K562 (cell line): ENCODE measurements around the gene MYO3B. TPM values are rescaled to one million over a fixed set of nuclear protein-coding genes. Genes with fewer than 3 reads are reported as not detected.

Source experiments
- ATAC-seq: fragments of 200-7000 bp; cut with Tn5 transposase; 3 replicates; pipeline ENCODE4 v1.9.1; 2020; ENCODE audit warnings: moderate library complexity
- BruUV-seq: library from RNA; stranded (reverse); fragments of 400-500 nt; replicated peaks from 2 replicates; lab custom pipeline; 2021; lab: Mats Ljungman, UMichigan
- CTCF ChIA-PET: fragments of 300-600 bp; formaldehyde crosslinking; extraction: SDS; loops from one replicate; lab custom pipeline; 2021; ENCODE audit warnings: low intra/inter-chr PET ratio; lab: Yijun Ruan, JAX
- POLR2A ChIA-PET: fragments of 300-600, 350-650 bp; sonication (Branson Sonifier 250); formaldehyde crosslinking; extraction: SDS; loops from one replicate; lab custom pipeline; 2021; ENCODE audit warnings: antibody characterized with exemption, inconsistent platforms; lab: Yijun Ruan, JAX
- DNase-seq, 4 experiments: peaks; one replicate each; pipeline versions ENCODE4 v3.0.0 to v3.0.0-alpha.2; 2011 to 2018; ENCODE audit warnings: low spot score in 3 of 4, mixed read lengths in 3 of 4; ENCODE audit errors: extremely low read depth in 1 of 4
- FAIRE-seq: peaks from 2 replicates; lab custom pipeline; 2011; peaks lifted over from hg19 to GRCh38; lab: Jason Lieb, UNC
- H2AFZ ChIP-seq: 2 replicates; pipeline ENCODE4 v1.6.0; 2011; ENCODE audit warnings: low read depth, low read length, control low read depth, inconsistent platforms
- H3K27ac ChIP-seq: fragments of 200-600 bp; 3 replicates; pipeline ENCODE4 v1.8.0; 2011; ENCODE audit warnings: low read depth, mild to moderate bottlenecking, control low read depth, inconsistent platforms, low read length, moderate library complexity, mixed read lengths; ENCODE audit errors: extremely low read depth
- H3K27me3 ChIP-seq, 2 experiments: fragments of 300-600 bp in 1 of 2; 2 replicates in 1 of 2; 3 replicates in 1 of 2; pipeline versions ENCODE4 v1.6.0 to v1.8.0; 2011; ENCODE audit warnings: inconsistent platforms in 2 of 2, low read length in 2 of 2, mild to moderate bottlenecking in 1 of 2, mixed read lengths in 1 of 2, moderate library complexity in 1 of 2; ENCODE audit not compliant: control insufficient read depth in 2 of 2, insufficient read depth in 2 of 2
- H3K36me3 ChIP-seq: fragments of 300-600 bp; 3 replicates; pipeline ENCODE4 v1.8.0; 2011; ENCODE audit warnings: mild to moderate bottlenecking, low read length, inconsistent platforms; ENCODE audit not compliant: control insufficient read depth, insufficient read depth
- H3K4me1 ChIP-seq, 2 experiments: fragments of 200-600 bp in 1 of 2; replicated peaks in 1 of 2; 2 replicates in 1 of 2; 3 replicates in 1 of 2; pipeline versions ENCODE4 v1.5.1 to v1.8.0; 2011; ENCODE audit warnings: inconsistent platforms in 2 of 2, low read length in 2 of 2, mild to moderate bottlenecking in 1 of 2, mixed read lengths in 1 of 2, moderate library complexity in 1 of 2; ENCODE audit not compliant: control insufficient read depth in 2 of 2, insufficient read depth in 2 of 2
- H3K4me2 ChIP-seq: 2 replicates; pipeline ENCODE4 v1.6.1; 2011; ENCODE audit warnings: low read length, control low read depth, inconsistent platforms, mixed read lengths; ENCODE audit not compliant: insufficient read depth
- H3K4me3 ChIP-seq: fragments of 200-600 bp; sonication (generic), shearing (Covaris generic); 2 replicates; pipeline ENCODE4 v1.5.1; 2016; ENCODE audit warnings: control low read depth, inconsistent platforms
- H3K79me2 ChIP-seq: fragments of 200-600 bp; 3 replicates; pipeline ENCODE4 v1.8.0; 2011; ENCODE audit warnings: low read length, inconsistent platforms; ENCODE audit not compliant: control insufficient read depth, insufficient read depth
- H3K9ac ChIP-seq, 2 experiments: 2 replicates each; pipeline versions ENCODE4 v1.6.0 to v1.6.1; 2011; ENCODE audit warnings: low read depth in 2 of 2, low read length in 2 of 2, control low read depth in 1 of 2, inconsistent platforms in 1 of 2, mild to moderate bottlenecking in 1 of 2, mixed read lengths in 1 of 2; ENCODE audit not compliant: insufficient read depth in 1 of 2
- H3K9me1 ChIP-seq: one replicate; pipeline ENCODE4 v1.6.0; 2011; ENCODE audit warnings: inconsistent platforms, mild to moderate bottlenecking, low read length, moderate library complexity; ENCODE audit not compliant: control insufficient read depth, insufficient read depth
- H3K9me3 ChIP-seq: replicated peaks from 2 replicates; pipeline ENCODE4 v1.5.1; 2011; ENCODE audit warnings: low read depth, low read length, inconsistent platforms; ENCODE audit not compliant: control insufficient read depth, insufficient read depth
- H4K20me1 ChIP-seq: replicated peaks from 2 replicates; pipeline ENCODE4 v1.6.1; 2011; ENCODE audit warnings: low read length, inconsistent platforms, mixed read lengths; ENCODE audit not compliant: control insufficient read depth, insufficient read depth
- CTBP1 ChIP-seq: fragments of 450-650 bp; IDR thresholded peaks from 2 replicates; pipeline ENCODE4 v1.6.1; 2016; ENCODE audit warnings: borderline replicate concordance
- EHMT2 ChIP-seq: fragments of 450-650 bp; IDR thresholded peaks from 2 replicates; pipeline ENCODE4 v1.6.1; 2018; ENCODE audit warnings: antibody characterized with exemption
- MED1 ChIP-seq: sonication (generic); formaldehyde crosslinking; IDR thresholded peaks from 2 replicates; pipeline ENCODE4 v1.8.1; 2023; ENCODE audit warnings: missing genetic modification reagents, borderline replicate concordance
- NRF1 ChIP-seq, 2 experiments: fragments of 450-650 bp; IDR thresholded peaks in 1 of 2; conservative IDR thresholded peaks in 1 of 2; 2 replicates each; pipeline ENCODE4 v1.6.1; 2014; ENCODE audit warnings: mild to moderate bottlenecking in 2 of 2
- PPARD ChIP-seq: fragments of 250-450 bp; sonication (Bioruptor Pico); IDR thresholded peaks from 2 replicates; pipeline ENCODE4 v1.8.0; 2022; ENCODE audit warnings: inconsistent platforms, mild to moderate bottlenecking, moderate library complexity
- PRMT5 ChIP-seq: sonication (generic); formaldehyde crosslinking; IDR thresholded peaks from 2 replicates; pipeline ENCODE4 v1.5.0; 2020; ENCODE audit warnings: missing genetic modification reagents
- SIX5 ChIP-seq, 2 experiments: IDR thresholded peaks; 2 replicates each; pipeline ENCODE4 v1.6.1; 2011; ENCODE audit warnings: low read length in 2 of 2, borderline replicate concordance in 1 of 2, low read depth in 1 of 2, mild to moderate bottlenecking in 1 of 2, moderate library complexity in 1 of 2; ENCODE audit not compliant: insufficient read depth in 1 of 2
- SMARCA4 ChIP-seq: fragments of 450-650 bp; IDR thresholded peaks from 2 replicates; pipeline ENCODE4 v1.6.1; 2016
- SPI1 ChIP-seq: IDR thresholded peaks from 2 replicates; pipeline ENCODE4 v1.6.1; 2011; ENCODE audit warnings: low read depth, low read length, control low read depth, borderline replicate concordance
- ZC3H4 ChIP-seq: sonication (generic); formaldehyde crosslinking; IDR thresholded peaks from 2 replicates; pipeline ENCODE4 v1.9.0; 2021; ENCODE audit warnings: missing genetic modification reagents, borderline replicate concordance
- ZNF197 ChIP-seq: fragments of 200-800 bp; sonication (Bioruptor generic); IDR thresholded peaks from 2 replicates; pipeline ENCODE4 v1.6.1; 2016; ENCODE audit warnings: low read depth, missing genetic modification characterization, missing compliant biosample characterization
- ZNF384 ChIP-seq: IDR thresholded peaks from 2 replicates; pipeline ENCODE4 v1.6.1; 2012; ENCODE audit warnings: low read depth, low read length, improper control_type of control experiment
- ZNF561 ChIP-seq: fragments of 450-650 bp; formaldehyde crosslinking; conservative IDR thresholded peaks from 2 replicates; pipeline ENCODE4 v1.4.0; 2020; ENCODE audit warnings: mild to moderate bottlenecking, moderate library complexity
- WGBS: fragments of 100-300 bp; shearing (Covaris generic); methylation state at CpG from one replicate; pipeline ENCODE4 v1.1.6; 2016; ENCODE audit warnings: low coverage, mixed read lengths; ENCODE audit not compliant: insufficient coverage; ENCODE audit errors: missing lambda C conversion rate; 5-methylcytosine and 5-hydroxymethylcytosine counted together
- in situ Hi-C: fragments of 300-500 bp; cut with MboI; formaldehyde crosslinking; loops from 4 replicates; pipeline ENCODE4 v1.15.0; 2018; ENCODE audit warnings: inconsistent platforms, mixed read lengths
- intact Hi-C: fragments of 100-400 bp; cut with micrococcal nuclease; formaldehyde crosslinking; loops from 2 replicates; pipeline ENCODE4 v1.14.2; 2022
- polyA plus RNA-seq, 8 experiments: library from polyadenylated mRNA; depleted of rRNA in 4 of 8; stranded (reverse) in 5 of 8; unstranded in 3 of 8; fragments of >200 nt; fragmentation: Nextera tagmentation in 2 of 8; fragmentation: Illumina TruSeq in 1 of 8; extraction: Ambion mirVana in 2 of 8; extraction: Trizol in 1 of 8; gene quantifications; 2 replicates each; pipeline versions ENCODE4 v1.2.1 to v1.2.3, GENCODE V29; 2011 to 2014; ENCODE audit warnings: inconsistent platforms in 1 of 8, missing spikeins in 1 of 8
- total RNA-seq, 7 experiments: library from RNA; depleted of rRNA in 6 of 7; stranded (reverse); fragments of >200 nt in 6 of 7; fragmentation: Illumina TruSeq in 2 of 7; extraction: Trizol in 2 of 7; gene quantifications; 2 replicates each; pipeline versions ENCODE4 v1.2.1 to v1.2.3, GENCODE V29; 2011 to 2021; ENCODE audit warnings: low replicate concordance in 1 of 7
- TF ChIP-seq, protein P1 (sequence below), 2 experiments: fragments of 450-650 bp; conservative IDR thresholded peaks; 2 replicates each; pipeline ENCODE4 v1.6.1; 2017; ENCODE audit warnings: mild to moderate bottlenecking in 2 of 2, moderate library complexity in 2 of 2
- TF ChIP-seq, protein P2 (sequence below): IDR thresholded peaks from 2 replicates; pipeline ENCODE4 v1.6.1; 2012; ENCODE audit warnings: low read depth, low read length, improper control_type of control experiment, borderline replicate concordance
- TF ChIP-seq, protein P3 (sequence below): fragments of 450-650 bp; formaldehyde crosslinking; IDR thresholded peaks from 2 replicates; pipeline ENCODE4 v1.4.0; 2020; ENCODE audit warnings: mild to moderate bottlenecking

MYO3B gene
- total and polyA plus RNA-seq, 9 of the 15 experiments (the other 6 are each of a cell fraction or from before 2014, with no cell fraction given), result 2.7 to 6.5 (median 3.6) TPM

DNA sequence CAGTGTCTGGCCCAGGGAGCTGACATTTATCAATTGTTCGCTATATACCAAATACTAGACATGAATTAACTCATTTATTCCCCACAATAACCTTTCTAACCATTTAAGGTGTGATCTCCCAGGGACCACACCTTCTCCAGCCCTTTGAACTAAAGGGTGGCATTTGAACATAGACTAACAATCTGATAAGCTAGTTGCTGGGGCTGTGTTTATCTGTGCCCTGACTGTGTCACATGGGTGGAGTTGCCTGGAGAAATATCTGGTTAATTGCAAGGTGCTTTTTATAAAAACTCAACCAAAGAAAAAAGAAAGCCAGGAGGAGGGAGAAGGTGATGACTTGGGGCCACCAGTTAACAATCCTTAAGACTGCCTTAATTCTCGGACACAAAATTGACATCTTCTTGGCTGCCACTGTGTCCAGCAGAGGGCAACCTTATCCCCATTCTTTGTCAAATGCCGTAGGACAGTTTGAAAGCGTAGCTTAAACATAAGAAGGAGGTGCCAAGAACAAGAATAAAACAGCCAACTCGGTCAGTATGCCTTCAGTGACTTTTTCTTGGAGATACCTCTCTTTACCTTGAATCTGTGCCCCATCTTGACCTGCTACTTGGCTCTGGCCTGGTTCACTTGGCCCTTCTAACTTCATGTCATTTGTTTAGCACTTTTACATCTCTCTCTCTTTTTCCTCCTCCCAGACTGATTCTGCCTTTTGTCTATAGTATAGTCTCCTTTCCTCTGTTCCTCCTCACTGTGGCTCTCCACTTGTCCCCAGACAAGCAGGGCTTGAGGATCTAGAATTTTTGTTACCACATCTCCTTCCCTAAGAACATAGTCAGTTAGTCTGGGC is 183.4 kb downstream of the MYO3B start:
- FAIRE-seq, result peak; percentile 93
- no peaks in the 10 kb centered on the region for H3K9me3 ChIP-seq
- H3K36me3 ChIP-seq, result no peaks in the 10 kb centered on the region
- peak; percentile 57 to 90 (median 64) for DNase-seq
- H3K4me2 ChIP-seq, result peak overlapping the region; percentile 78
- peak; percentile 85 for ATAC-seq
- H3K9ac ChIP-seq, result peak overlapping the region; percentile 3 to 58; a peak in 3 of 4 replicates
- in situ Hi-C loops, result loop anchor here (5.0 to 10.0 kb wide), 2 partner anchors 124 to 453 kb away; partner anchors contain the start of gene GAD1
- ChIA-PET CTCF (interaction anchor here (0.6 to 2.4 kb wide), 3 partner anchors 37 to 455 kb away, joined by 3 to 17 read pairs (median 4); no protein-coding TSS in a partner anchor), POLR2A (interaction anchor here (0.6 to 2.2 kb wide), 11 partner anchors 9 to 1942 kb away, joined by 3 to 9 read pairs (median 4); no protein-coding TSS in a partner anchor)
- no peaks in the 10 kb centered on the region for H3K9me1 ChIP-seq
- peaks cover 7% of the 10 kb centered on the region; the same call in 1 of the 3 replicates for H3K79me2 ChIP-seq
- H3K27me3 ChIP-seq, result no peaks in the 10 kb centered on the region
- H3K4me1 ChIP-seq, result peaks cover 0 to 56% of the 10 kb centered on the region in 2 experiments; a peak in 4 of 5 replicates
- 0 out of 2 replicates have a peak overlapping the region, but pooled peaks have one; percentile 0 for H3K4me3 ChIP-seq
- intact Hi-C loops, result loop anchor here (1.0 to 10.0 kb wide), 6 partner anchors 37 to 909 kb away; partner anchors contain the start of genes METTL5 and UBR3
- BruUV-seq, result no TSS peak
- H3K27ac ChIP-seq, result peak overlapping the region; percentile 75
- H2AFZ ChIP-seq, result peak overlapping the region; percentile 94
- H4K20me1 ChIP-seq, result no peaks in the 10 kb centered on the region
- WGBS, result 25% methylated on average over 5 of the region's 5 CpGs
- no peak for TF ChIP-seq ZNF561 (CRISPR knock-in tag)
- no peak for TF ChIP-seq SIX5 (IDR thresholded peaks at IDR 0.05; ENCODE audit: borderline replicate concordance in 1 of 2, insufficient read depth in 1 of 2, low read depth in 1 of 2, low read length in 2 of 2)
- TF ChIP-seq, protein P1, sequence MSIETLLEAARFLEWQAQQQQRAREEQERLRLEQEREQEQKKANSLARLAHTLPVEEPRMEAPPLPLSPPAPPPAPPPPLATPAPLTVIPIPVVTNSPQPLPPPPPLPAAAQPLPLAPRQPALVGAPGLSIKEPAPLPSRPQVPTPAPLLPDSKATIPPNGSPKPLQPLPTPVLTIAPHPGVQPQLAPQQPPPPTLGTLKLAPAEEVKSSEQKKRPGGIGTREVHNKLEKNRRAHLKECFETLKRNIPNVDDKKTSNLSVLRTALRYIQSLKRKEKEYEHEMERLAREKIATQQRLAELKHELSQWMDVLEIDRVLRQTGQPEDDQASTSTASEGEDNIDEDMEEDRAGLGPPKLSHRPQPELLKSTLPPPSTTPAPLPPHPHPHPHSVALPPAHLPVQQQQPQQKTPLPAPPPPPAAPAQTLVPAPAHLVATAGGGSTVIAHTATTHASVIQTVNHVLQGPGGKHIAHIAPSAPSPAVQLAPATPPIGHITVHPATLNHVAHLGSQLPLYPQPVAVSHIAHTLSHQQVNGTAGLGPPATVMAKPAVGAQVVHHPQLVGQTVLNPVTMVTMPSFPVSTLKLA (conservative IDR thresholded peaks at IDR 0.05), result no peak
- TF ChIP-seq SMARCA4, result peak; percentile 25; the same call in 1 of the 2 replicates
- TF ChIP-seq SPI1, result no peak
- 0 out of 2 replicates have a peak, but pooled peaks have one; percentile 13 for TF ChIP-seq ZNF197 (CRISPR knock-in tag)
- TF ChIP-seq, protein P2, sequence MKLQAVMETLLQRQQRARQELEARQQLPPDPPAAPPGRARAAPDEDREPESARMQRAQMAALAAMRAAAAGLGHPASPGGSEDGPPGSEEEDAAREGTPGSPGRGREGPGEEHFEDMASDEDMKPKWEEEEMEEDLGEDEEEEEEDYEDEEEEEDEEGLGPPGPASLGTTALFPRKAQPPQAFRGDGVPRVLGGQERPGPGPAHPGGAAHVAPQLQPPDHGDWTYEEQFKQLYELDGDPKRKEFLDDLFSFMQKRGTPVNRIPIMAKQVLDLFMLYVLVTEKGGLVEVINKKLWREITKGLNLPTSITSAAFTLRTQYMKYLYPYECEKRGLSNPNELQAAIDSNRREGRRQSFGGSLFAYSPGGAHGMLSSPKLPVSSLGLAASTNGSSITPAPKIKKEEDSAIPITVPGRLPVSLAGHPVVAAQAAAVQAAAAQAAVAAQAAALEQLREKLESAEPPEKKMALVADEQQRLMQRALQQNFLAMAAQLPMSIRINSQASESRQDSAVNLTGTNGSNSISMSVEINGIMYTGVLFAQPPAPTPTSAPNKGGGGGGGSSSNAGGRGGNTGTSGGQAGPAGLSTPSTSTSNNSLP, result peak; percentile 12; the same call in 1 of the 2 replicates
- peak; percentile 19; the same call in 1 of the 2 replicates for TF ChIP-seq EHMT2
- TF ChIP-seq CTBP1, result peak; percentile 41; the same call in 1 of the 2 replicates
- no peak for TF ChIP-seq ZC3H4 (CRISPR knock-in tag)
- TF ChIP-seq PRMT5 (CRISPR knock-in tag), result no peak
- TF ChIP-seq, protein P3, sequence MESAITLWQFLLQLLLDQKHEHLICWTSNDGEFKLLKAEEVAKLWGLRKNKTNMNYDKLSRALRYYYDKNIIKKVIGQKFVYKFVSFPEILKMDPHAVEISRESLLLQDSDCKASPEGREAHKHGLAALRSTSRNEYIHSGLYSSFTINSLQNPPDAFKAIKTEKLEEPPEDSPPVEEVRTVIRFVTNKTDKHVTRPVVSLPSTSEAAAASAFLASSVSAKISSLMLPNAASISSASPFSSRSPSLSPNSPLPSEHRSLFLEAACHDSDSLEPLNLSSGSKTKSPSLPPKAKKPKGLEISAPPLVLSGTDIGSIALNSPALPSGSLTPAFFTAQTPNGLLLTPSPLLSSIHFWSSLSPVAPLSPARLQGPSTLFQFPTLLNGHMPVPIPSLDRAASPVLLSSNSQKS (CRISPR knock-in tag), result no peak
- TF ChIP-seq PPARD (CRISPR knock-in tag), result no peak
- no peak for TF ChIP-seq MED1 (CRISPR knock-in tag)
- TF ChIP-seq NRF1 (conservative IDR thresholded peaks at IDR 0.05 in 1 of 2, IDR thresholded peaks at IDR 0.05 in 1 of 2), result no peak
- no peak for TF ChIP-seq ZNF384
